ENCODE results near the gene RXRB.
A peak's percentile ranks its signal among the peaks of the same experiment; 100 is the strongest.

The RXRB gene

GRCh38 chr6:33211666-33212422 lies 11.4 kb upstream of the RXRB start:
- Histone ChIP-seq H3K27me3 (replicated peaks; ENCODE audit: control insufficient read depth, insufficient read depth, low read length, poor library complexity, severe bottlenecking) (peaks cover 14% of the 10 kb centered on the region), H3K27ac (ENCODE audit: insufficient read depth, low read length, poor library complexity, severe bottlenecking) (no peak overlapping the region), H3K36me3 (ENCODE audit: control insufficient read depth, insufficient read depth, low read length) (peaks cover 7% of the 10 kb centered on the region), H3K9me3 (ENCODE audit: control insufficient read depth, low read length) (no peaks in the 10 kb centered on the region), H3K4me1 (ENCODE audit: control insufficient read depth, insufficient read depth, low read length, poor library complexity, severe bottlenecking) (peaks cover 25% of the 10 kb centered on the region), H3K4me3 (ENCODE audit: insufficient read depth, low read depth, low read length, poor library complexity, severe bottlenecking) (no peak overlapping the region)
- no peak for DNase-seq

GRCh38 chr6:33211136-33211535 lies 10.7 kb upstream of the RXRB start:
- Histone ChIP-seq H3K27ac (ENCODE audit: insufficient read depth, low read length, poor library complexity, severe bottlenecking) (no peak overlapping the region), H3K4me3 (ENCODE audit: insufficient read depth, low read depth, low read length, poor library complexity, severe bottlenecking) (no peak overlapping the region), H3K4me1 (ENCODE audit: control insufficient read depth, insufficient read depth, low read length, poor library complexity, severe bottlenecking) (peaks cover 25% of the 10 kb centered on the region), H3K36me3 (ENCODE audit: control insufficient read depth, insufficient read depth, low read length) (peaks cover 7% of the 10 kb centered on the region), H3K27me3 (replicated peaks; ENCODE audit: control insufficient read depth, insufficient read depth, low read length, poor library complexity, severe bottlenecking) (peaks cover 14% of the 10 kb centered on the region), H3K9me3 (ENCODE audit: control insufficient read depth, low read length) (no peaks in the 10 kb centered on the region)
- DNase-seq, result no peak

- DNase-seq, result no peak
- Histone ChIP-seq H3K9me3 (ENCODE audit: control insufficient read depth, low read length) (no peaks in the 10 kb centered on the region), H3K36me3 (ENCODE audit: control insufficient read depth, insufficient read depth, low read length) (peaks cover 7% of the 10 kb centered on the region), H3K27ac (ENCODE audit: insufficient read depth, low read length, poor library complexity, severe bottlenecking) (no peak overlapping the region), H3K4me3 (ENCODE audit: insufficient read depth, low read depth, low read length, poor library complexity, severe bottlenecking) (no peak overlapping the region), H3K4me1 (ENCODE audit: control insufficient read depth, insufficient read depth, low read length, poor library complexity, severe bottlenecking) (peaks cover 33% of the 10 kb centered on the region), H3K27me3 (replicated peaks; ENCODE audit: control insufficient read depth, insufficient read depth, low read length, poor library complexity, severe bottlenecking) (peaks cover 14% of the 10 kb centered on the region)
These were observed 9.4 kb upstream of the RXRB start for GRCh38 chr6:33209856-33210255.

GRCh38 chr6:33208091-33208967 lies 7.9 kb upstream of the RXRB start, which contains the start of gene RING1:
TSS of gene RING1 (plus strand) at chr6:33208500. CDS start at chr6:33208823, 323 bp downstream.
- H3K4me1 ChIP-seq (ENCODE audit: control insufficient read depth, insufficient read depth, low read length, poor library complexity, severe bottlenecking), result peaks cover 36% of the 10 kb centered on the region

DNA sequence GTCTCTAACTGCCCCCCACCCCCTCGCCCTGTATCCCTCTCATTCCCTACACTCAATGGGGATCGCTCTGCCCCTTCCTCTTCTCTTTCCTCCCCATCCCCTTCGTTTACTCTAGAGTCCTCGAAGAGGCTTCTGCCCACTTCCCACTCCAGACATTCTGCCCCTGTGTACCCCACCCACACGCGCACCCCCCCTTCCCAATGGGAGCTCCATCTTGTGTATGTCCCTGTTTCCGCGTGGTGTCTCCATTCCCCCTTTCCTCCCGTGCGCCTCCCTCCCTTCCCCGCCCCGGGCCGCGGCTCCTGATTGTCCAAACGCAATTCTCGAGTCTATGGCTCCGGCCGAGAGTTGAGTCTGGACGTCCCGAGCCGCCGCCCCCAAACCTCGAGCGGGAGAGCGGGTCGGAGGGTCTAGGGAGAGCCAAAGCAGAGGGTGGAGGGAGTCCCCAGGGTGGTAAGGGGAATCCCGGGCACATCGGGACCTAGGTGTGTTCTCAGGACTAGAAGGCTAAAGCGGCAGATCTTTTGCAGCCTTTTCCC lies 7.2 kb upstream of the RXRB start:
- H3K4me3 ChIP-seq (ENCODE audit: insufficient read depth, low read depth, low read length, poor library complexity, severe bottlenecking), result peak overlapping the region; percentile 93
- DNase-seq, result peak in 1 of 3 donors; percentile 21
- H3K36me3 ChIP-seq (ENCODE audit: control insufficient read depth, insufficient read depth, low read length), result peaks cover 17% of the 10 kb centered on the region
- H3K27ac ChIP-seq (ENCODE audit: insufficient read depth, low read length, poor library complexity, severe bottlenecking), result peak overlapping the region; percentile 94
- peaks cover 2% of the 10 kb centered on the region for H3K27me3 ChIP-seq (replicated peaks; ENCODE audit: control insufficient read depth, insufficient read depth, low read length, poor library complexity, severe bottlenecking)
- H3K9me3 ChIP-seq (ENCODE audit: control insufficient read depth, low read length), result no peaks in the 10 kb centered on the region
- peaks cover 29% of the 10 kb centered on the region for H3K4me1 ChIP-seq (ENCODE audit: control insufficient read depth, insufficient read depth, low read length, poor library complexity, severe bottlenecking)

More at GRCh38 chr6:33208091-33208967, 7.9 kb upstream of the RXRB start, which contains the start of gene RING1:
- DNase-seq, result peak; percentile 79 to 84 (median 79)
- H3K27ac ChIP-seq (ENCODE audit: insufficient read depth, low read length, poor library complexity, severe bottlenecking), result peak within 1 kb of the TSS; percentile 94
- H3K4me3 ChIP-seq (ENCODE audit: insufficient read depth, low read depth, low read length, poor library complexity, severe bottlenecking), result peak within 1 kb of the TSS; percentile 93
- H3K9me3 ChIP-seq (ENCODE audit: control insufficient read depth, low read length), result no peaks in the 10 kb centered on the region
- peaks cover 9% of the 10 kb centered on the region for H3K27me3 ChIP-seq (replicated peaks; ENCODE audit: control insufficient read depth, insufficient read depth, low read length, poor library complexity, severe bottlenecking)
- H3K36me3 ChIP-seq (ENCODE audit: control insufficient read depth, insufficient read depth, low read length), result peaks cover 10% of the 10 kb centered on the region

GRCh38 chr6:33206864-33207551 lies 6.5 kb upstream of the RXRB start:
- Histone ChIP-seq H3K27me3 (replicated peaks; ENCODE audit: control insufficient read depth, insufficient read depth, low read length, poor library complexity, severe bottlenecking) (no peaks in the 10 kb centered on the region), H3K9me3 (ENCODE audit: control insufficient read depth, low read length) (no peaks in the 10 kb centered on the region), H3K36me3 (ENCODE audit: control insufficient read depth, insufficient read depth, low read length) (peaks cover 18% of the 10 kb centered on the region), H3K4me1 (ENCODE audit: control insufficient read depth, insufficient read depth, low read length, poor library complexity, severe bottlenecking) (peaks cover 28% of the 10 kb centered on the region), H3K4me3 (ENCODE audit: insufficient read depth, low read depth, low read length, poor library complexity, severe bottlenecking) (peak overlapping the region; percentile 93), H3K27ac (ENCODE audit: insufficient read depth, low read length, poor library complexity, severe bottlenecking) (no peak overlapping the region)
- no peak for DNase-seq

DNA sequence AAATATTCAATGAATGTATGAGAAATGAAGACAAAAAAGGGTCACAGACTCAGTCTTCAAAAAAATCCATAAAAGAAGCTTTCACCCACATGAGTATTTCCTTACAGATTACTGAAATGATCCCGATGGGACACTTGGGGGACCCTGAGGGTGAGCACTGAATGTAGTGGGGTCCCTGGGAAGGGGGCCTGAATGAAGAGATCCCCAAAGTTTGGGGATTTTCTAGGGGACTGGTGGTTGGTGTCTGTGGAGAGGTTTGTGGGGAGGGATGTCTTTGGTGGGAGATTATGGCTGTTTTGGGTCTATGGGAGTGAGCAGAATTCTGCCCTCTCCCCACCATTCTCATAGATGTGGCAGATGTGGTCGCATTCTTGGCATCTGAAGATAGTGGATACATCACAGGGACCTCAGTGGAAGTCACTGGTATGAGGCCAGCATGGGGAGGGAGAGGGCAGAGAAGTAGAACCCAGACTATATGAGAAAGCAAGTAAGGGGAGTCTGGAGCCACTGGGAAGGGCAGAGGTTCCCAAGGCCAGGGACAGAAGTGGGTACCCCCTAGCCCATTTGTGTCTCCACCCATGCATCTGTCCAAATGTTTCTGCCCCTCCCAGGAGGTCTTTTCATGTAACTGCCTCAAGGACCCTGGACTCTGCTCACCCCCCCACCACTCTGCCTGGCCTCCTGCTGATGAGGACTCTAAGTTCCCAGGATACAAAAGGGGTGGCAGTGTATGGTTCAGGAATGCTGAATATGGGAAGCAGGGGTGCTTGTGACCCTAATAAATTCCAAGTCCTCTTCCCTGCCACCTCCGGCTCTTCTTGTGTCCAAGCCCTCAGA lies 5.8 kb upstream of the RXRB start:
- H3K9me3 ChIP-seq (ENCODE audit: control insufficient read depth, low read length), result no peaks in the 10 kb centered on the region
- no peak overlapping the region for H3K27ac ChIP-seq (ENCODE audit: insufficient read depth, low read length, poor library complexity, severe bottlenecking)
- H3K4me1 ChIP-seq (ENCODE audit: control insufficient read depth, insufficient read depth, low read length, poor library complexity, severe bottlenecking), result peaks cover 35% of the 10 kb centered on the region
- no peak for DNase-seq
- no peak overlapping the region for H3K4me3 ChIP-seq (ENCODE audit: insufficient read depth, low read depth, low read length, poor library complexity, severe bottlenecking)
- peaks cover 18% of the 10 kb centered on the region for H3K36me3 ChIP-seq (ENCODE audit: control insufficient read depth, insufficient read depth, low read length)
- H3K27me3 ChIP-seq (replicated peaks; ENCODE audit: control insufficient read depth, insufficient read depth, low read length, poor library complexity, severe bottlenecking), result no peaks in the 10 kb centered on the region

DNA sequence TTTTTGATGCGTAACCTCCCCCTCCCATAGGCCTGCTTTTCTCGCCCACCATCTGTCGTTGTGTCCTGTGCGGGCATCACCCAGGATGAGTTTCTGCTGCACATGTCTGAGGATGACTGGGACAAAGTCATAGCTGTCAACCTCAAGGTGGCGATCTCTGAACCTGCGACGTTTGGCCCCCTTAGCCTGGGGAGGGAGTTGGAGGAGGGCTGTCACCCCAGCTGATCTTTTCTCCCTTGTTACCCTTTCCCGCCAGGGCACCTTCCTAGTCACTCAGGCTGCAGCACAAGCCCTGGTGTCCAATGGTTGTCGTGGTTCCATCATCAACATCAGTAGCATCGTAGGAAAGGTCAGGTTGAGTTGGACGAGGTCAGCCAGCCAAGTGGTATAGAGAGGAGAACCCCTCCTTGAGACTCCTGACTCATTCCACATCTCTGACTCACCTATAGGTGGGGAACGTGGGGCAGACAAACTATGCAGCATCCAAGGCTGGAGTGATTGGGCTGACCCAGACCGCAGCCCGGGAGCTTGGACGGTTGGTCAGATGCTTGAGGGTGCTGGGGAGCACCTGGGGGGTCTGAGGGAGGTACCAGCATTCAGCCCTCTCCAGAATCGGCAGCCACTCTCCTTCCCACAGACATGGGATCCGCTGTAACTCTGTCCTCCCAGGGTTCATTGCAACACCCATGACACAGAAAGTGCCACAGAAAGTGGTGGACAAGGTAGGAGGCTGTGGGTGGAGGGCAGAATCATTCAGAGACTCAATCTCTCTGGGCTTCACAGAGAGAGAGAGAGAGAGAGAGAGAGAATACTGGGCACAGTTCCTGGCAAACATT lies 4.9 kb upstream of the RXRB start:
- H3K4me3 ChIP-seq (ENCODE audit: insufficient read depth, low read depth, low read length, poor library complexity, severe bottlenecking), result peak overlapping the region; percentile 75
- no peaks in the 10 kb centered on the region for H3K27me3 ChIP-seq (replicated peaks; ENCODE audit: control insufficient read depth, insufficient read depth, low read length, poor library complexity, severe bottlenecking)
- peaks cover 36% of the 10 kb centered on the region for H3K4me1 ChIP-seq (ENCODE audit: control insufficient read depth, insufficient read depth, low read length, poor library complexity, severe bottlenecking)
- peaks cover 14% of the 10 kb centered on the region for H3K36me3 ChIP-seq (ENCODE audit: control insufficient read depth, insufficient read depth, low read length)
- no peaks in the 10 kb centered on the region for H3K9me3 ChIP-seq (ENCODE audit: control insufficient read depth, low read length)
- DNase-seq, result no peak
- peak overlapping the region; percentile 76 for H3K27ac ChIP-seq (ENCODE audit: insufficient read depth, low read length, poor library complexity, severe bottlenecking)
